GM18951 (cell line): Measurements from ENCODE around the gene B4GALT5.
A peak's percentile ranks its signal among the peaks of the same experiment; 100 is the strongest.
"Not testable (repeated sequence)": the region's sequence is repeated elsewhere in the genome, so short reads cannot be mapped to it uniquely, and the experiment has no call there.

Source experiments
- POLR2A ChIP-seq: IDR thresholded peaks from 4 replicates; pipeline ENCODE4 v1.6.1; 2011; ENCODE audit warnings: mild to moderate bottlenecking; ENCODE audit not compliant: insufficient read length, insufficient read depth; ENCODE audit errors: extremely low read depth
- in situ Hi-C: fragments of 300-500 bp; cut with MboI; formaldehyde crosslinking; loops from one replicate; pipeline ENCODE4 v1.12.0; 2022; ENCODE audit warnings: low sequenced_read_pairs, mixed read lengths, inconsistent platforms; ENCODE audit not compliant: unreplicated experiment

B4GALT5 gene

DNA sequence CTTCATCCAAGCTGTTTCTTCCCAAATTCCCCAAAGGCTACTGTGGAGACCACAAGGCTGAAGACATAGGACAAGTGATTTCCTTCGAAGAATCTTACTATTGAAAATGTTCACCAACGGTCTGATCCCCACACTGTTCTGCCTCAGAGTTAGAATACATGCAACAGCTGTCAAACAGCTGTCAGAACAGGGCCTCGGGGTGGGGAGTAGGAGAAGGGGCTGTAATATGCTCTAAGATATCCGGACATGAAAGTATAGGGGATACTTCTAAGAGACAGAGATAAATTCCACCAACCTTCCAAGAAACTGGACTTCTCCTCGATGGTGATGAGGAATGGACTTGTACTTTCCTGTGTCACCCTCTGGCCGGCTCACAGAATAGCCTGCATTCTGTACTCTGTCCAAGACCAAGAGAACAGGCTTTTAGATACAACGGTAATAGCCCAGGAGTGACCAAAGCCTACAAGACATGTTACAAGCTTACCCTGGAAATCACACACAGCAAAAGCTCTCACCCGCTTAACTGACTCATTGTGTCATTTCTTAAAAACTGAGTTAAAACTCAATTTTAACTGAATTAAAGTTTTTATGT lies 76.5 kb downstream of the B4GALT5 start:
- in situ Hi-C loops, result no loop called here
- TF ChIP-seq POLR2A, result no peak

DNA sequence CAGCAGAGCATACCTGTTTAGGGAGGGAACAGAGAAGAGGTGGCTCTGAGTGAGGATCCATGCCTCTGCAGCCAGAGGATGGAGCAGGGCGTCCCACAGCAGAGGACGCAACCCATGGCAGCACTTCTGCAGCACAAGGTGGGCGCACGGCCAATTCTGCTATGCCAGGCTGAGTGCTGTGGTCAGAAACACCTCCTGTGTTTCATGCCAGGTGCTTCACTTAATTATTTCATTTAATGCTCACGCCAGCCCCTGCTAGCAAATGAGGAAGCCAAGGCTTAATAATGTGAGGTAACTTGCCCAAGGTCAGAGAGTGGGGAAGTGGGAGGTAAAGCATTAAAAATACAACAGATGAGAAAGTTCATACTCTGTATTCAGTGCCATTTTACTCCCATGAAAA lies 77.2 kb downstream of the B4GALT5 start:
- in situ Hi-C loops, result no loop called here
- no peak for TF ChIP-seq POLR2A

DNA sequence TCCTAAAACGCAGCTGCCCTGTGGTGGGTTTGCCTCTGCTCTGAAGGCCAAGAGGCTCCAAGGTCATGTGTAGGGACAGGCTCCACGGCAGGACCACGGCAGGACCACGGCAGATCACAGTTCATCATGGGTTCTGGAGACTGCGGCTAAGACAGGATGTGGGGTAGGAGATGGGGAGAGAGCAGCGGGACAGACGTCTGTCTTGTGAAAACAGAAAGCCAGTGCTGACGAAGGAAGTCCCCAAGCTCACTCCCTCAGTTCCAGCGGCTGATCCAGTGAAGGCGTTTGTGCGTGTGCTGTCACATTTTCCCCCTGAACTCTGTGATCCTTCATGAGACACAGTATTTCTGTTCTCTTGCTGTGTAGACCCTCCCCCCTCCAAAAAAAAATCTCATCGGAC lies 77.8 kb downstream of the B4GALT5 start:
- in situ Hi-C loops, result no loop called here
- no peak for TF ChIP-seq POLR2A

DNA sequence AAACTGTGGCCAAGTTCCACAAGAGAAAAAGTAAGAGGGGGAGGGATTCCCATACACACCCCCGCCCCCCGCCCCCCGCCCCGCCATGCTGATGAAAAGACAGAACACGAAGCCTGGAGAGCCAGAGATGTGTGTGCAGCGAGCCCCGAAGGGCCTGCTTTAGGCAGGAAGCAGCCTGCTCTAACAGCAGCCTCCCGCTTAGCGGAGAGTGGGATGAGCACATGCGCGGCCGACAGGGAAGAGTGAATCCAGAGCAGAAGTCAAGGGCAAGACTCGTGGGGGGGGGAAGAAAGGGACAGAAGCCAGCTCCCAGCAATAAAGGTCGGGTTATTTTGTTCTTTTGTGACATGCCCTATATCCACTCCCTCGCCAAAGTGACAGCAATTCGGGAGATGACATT lies 78.5 kb downstream of the B4GALT5 start:
- in situ Hi-C loops, result no loop called here
- TF ChIP-seq POLR2A, result no peak

DNA sequence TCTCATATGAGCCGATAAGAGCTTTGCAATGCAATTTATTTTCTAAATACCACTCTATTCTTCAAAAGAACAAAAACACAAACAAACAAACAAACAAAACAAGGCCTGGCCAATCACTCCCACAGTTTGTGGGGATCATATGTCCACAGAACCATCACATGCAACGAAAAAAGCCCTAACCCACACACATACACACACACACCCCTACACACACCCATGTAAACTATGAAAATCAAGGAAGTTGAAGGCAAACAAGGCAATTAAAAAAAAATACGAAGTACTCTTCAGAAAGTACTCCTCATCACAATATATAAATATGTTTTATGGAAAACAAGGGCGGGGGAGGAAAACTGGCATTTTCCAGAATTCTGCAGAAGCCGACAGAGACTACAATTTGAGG lies 79.6 kb downstream of the B4GALT5 start:
- TF ChIP-seq POLR2A, result no peak
- in situ Hi-C loops, result no loop called here

DNA sequence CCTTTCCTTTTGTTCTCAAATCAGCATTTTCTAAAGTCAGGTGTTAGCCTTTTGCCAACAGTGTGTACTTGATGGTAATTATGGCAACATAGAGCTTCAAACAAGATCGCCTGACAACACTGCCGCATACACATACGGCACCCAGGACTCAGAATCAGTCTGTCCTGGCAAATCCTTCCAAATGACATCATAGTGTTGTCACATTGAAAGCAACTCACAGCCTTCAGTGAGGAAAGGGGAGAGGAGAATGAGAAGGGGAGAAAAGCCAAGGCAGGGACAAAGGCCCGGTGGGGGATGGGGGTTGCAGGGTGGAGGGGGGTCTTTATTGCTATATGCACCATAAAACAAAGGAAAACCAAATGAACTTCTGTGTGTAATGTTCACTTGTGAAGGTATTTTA lies 80.0 kb downstream of the B4GALT5 start:
- TF ChIP-seq POLR2A, result no peak
- in situ Hi-C loops, result no loop called here

DNA sequence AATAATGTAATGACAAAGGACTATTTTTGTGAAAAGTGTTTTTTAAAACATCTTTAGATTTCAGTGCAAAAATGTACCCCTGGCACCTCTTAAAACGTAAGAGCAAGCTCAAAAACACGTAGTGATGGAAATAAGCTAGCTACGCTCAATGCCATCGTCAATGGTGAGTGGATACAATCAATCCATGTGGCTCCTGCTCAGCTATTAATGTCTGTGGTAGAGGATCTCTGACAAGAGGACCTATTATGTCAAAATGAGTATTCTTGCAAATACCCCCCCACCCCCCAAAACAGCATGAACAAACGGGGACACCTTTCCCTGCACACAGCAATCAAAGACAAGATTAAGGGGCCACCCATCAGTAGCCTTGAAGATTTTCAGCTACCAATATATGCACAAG lies 80.7 kb downstream of the B4GALT5 start:
- no peak for TF ChIP-seq POLR2A
- in situ Hi-C loops, result no loop called here

DNA sequence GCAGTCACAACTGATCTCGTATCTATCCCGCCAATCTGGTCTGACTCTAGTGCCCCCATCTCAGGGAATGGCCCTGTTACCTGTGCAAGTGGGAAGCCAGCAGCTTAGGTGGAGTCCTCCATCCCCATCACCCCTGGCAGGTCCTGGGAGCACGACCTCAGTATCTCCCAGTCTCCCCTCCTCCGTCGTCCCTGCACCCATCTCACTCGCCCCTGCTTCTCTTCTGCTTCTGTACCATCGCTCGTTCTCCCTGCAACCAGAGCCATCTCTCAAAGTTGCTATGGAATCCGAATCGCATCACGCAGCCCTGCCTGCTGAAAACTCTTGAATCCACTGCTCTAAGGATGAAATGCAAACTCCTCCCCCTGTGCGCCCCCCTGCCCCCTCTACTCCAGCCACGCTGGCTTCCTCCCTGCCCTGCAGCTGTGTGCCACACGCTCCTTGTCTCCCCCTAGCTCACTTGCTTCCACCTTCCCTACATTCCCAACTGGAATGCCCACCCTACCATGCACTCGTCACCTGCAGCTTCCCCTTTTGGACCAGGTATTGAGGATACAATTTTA lies 81.7 kb downstream of the B4GALT5 start:
- TF ChIP-seq POLR2A, result no peak
- in situ Hi-C loops, result no loop called here

DNA sequence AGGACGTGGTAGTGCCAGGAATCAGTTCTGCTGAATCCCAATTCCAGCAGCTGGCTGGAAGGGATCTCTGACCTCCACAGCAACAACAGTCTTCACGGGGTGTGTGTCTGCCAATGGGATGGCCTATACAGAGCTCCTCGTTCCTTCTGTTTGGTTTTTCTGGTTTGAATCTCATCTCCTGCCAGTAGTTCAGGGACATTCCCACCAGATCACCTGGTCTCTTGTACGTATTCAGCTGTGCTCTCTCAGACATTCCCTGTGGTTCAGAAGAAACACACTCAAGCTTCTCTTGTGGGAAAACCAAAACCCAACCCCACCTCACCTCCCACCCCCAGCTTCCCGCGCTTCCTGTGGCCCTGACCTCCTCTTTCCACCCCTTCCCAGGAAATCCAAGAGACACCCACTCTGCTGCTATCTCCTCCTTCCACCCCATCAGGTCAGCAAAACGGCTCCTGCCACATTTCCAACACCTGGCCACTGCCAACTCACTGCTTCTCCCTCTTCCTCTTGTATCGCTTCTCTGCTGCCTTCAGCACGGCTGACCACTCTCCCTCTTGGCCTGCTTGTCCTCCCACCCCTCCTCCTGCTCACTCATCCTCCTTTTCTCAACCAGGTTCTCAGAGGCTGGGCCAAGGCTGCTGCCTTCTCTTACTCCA lies 82.5 kb downstream of the B4GALT5 start:
- in situ Hi-C loops, result no loop called here
- TF ChIP-seq POLR2A, result no peak

DNA sequence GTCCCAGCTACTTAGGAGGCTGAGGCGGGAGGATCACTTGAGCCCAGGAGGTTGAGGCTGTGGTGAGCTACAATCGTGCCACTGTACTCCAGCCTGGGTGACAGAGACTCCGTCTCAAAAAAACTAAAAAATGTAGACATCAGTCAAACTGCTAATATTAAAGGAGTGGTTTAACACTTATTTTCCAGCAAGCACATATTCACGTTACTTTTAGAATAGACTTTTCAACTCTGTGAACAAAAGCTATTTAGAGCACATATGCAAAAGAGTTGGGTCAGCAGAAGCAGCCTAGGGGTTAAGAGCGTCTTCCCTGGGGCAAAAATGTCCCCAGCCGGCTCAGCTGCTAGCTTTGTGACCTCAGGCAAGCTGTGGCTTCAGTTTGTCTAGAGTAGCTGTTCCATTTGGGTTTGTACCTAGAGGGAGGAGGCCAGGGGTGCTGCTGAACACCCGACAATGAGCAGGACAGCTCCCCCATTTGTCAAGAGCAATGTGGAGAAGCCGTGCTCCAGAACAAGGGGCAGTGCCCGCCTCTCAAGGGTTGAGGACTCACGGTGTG lies 83.2 kb downstream of the B4GALT5 start:
- TF ChIP-seq POLR2A, result peak; percentile 26
- in situ Hi-C loops, result no loop called here

DNA sequence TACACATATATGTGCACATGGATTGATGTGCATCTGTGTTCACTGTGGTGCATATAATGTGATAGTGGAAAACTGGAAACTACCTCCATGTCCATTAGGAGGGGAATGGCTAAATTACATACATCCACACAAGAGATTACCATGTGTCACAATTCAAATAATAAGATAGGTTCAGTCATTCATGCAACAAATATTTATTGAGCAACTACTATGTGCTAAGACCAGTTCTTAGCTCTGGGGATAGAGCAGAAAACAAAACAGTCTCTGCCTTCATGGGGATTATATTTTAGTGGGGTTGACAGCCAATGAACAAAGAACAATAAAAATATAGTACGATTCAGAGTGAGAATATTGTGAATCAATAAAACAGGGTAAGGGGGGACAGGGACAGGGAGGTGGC lies 84.1 kb downstream of the B4GALT5 start:
- in situ Hi-C loops, result no loop called here
- no peak for TF ChIP-seq POLR2A

DNA sequence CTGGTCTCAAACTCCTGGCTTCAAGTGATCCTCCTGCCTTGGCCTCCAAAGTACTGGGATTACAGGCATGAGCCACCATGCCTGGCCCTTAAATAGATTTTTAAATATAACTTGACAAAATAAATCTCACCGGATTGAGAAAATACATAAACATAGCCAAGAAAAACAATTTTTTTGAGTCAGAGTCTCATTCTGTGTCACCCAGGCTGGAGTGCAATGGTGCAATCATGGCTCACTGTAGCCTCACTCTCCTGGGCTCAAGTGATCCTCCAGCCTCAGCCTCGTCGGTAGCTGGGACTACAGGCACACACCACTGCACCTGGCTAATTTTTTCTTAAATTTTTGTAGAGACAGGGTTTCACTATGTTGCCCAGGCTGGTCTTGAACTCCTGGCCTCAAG lies 85.4 kb downstream of the B4GALT5 start:
- in situ Hi-C loops, result not testable (repeated sequence)

DNA sequence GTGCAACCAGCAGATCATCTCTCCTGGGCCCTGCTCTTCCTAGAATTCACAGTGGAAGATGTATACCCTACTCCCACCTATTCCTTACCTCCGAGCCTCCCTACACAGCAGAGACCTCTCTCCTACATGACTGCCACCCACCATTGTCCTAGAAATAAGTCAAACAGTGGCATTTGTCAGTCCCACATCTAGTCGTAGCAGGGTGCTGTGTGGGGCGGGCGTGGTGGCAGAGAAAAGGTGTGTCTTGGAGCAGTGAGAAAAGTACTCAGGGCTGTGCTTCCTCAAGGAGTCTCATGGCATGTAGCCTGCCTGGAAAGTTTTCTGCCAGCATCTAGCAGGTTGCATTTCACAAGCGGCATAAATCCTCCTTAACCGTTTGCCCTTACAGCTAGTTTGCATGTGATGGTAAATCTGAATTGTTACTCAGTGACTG lies 86.3 kb downstream of the B4GALT5 start:
- in situ Hi-C loops, result no loop called here
- no peak for TF ChIP-seq POLR2A

DNA sequence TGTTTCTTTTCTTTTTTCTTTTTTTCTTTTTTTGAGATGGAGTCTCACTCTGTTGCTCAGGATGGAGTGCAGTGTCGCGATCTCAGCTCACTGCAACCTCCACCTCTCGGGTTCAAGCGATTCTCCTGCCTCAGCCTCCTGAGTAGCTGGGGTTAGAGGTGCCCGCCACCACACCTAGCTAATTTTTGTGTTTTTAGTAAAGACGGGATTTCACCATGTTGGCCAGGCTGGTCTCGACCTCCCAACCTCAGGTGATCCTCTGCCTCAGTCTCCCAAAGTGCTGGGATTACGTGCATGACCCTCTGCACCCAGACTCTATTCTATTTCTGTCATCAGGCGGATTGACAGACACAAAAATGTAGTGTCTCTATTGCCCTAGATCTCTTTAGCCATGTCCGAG lies 88.7 kb downstream of the B4GALT5 start:
- in situ Hi-C loops, result loop anchor here (25.0 kb wide), 1 partner anchor 212 kb away; no protein-coding TSS in a partner anchor
